IPS DF 6.9 (cell line): ENCODE results near the gene ARPC1A.
A peak's percentile ranks its signal among the peaks of the same experiment; 100 is the strongest.
"Not testable (repeated sequence)": the region's sequence is repeated elsewhere in the genome, so short reads cannot be mapped to it uniquely, and the experiment has no call there.

Source experiments
- DNase-seq: peaks from one replicate; pipeline ENCODE4 v3.0.0-alpha.2; 2013; ENCODE audit warnings: low read depth, low spot score
- H3K27ac ChIP-seq: one replicate; pipeline ENCODE4 v1.5.1; 2013; ENCODE audit warnings: low read length, control low read depth
- H3K27me3 ChIP-seq: 2 replicates; pipeline ENCODE4 v1.6.1; 2013; ENCODE audit warnings: mild to moderate bottlenecking, low read length; ENCODE audit not compliant: control insufficient read depth, insufficient read depth
- H3K36me3 ChIP-seq: 2 replicates; pipeline ENCODE4 v1.6.1; 2013; ENCODE audit warnings: low read length; ENCODE audit not compliant: control insufficient read depth, insufficient read depth
- H3K4me1 ChIP-seq: 2 replicates; pipeline ENCODE4 v1.6.1; 2013; ENCODE audit warnings: low read length; ENCODE audit not compliant: control insufficient read depth, insufficient read depth
- H3K4me3 ChIP-seq: 2 replicates; pipeline ENCODE4 v1.5.1; 2013; ENCODE audit warnings: mild to moderate bottlenecking, low read length
- H3K9me3 ChIP-seq: 2 replicates; pipeline ENCODE4 v1.6.1; 2013; ENCODE audit warnings: low read length, inconsistent platforms; ENCODE audit not compliant: control insufficient read depth, insufficient read depth
- WGBS: extraction: QIAGEN DNeasy Blood & Tissue Kit; methylation state at CpG from one replicate; pipeline ENCODE4 v1.1.7; 2013; ENCODE audit warnings: mixed read lengths, missing lambda C conversion rate; ENCODE audit not compliant: insufficient read length, insufficient coverage; 5-methylcytosine and 5-hydroxymethylcytosine counted together

Gene ARPC1A

DNA sequence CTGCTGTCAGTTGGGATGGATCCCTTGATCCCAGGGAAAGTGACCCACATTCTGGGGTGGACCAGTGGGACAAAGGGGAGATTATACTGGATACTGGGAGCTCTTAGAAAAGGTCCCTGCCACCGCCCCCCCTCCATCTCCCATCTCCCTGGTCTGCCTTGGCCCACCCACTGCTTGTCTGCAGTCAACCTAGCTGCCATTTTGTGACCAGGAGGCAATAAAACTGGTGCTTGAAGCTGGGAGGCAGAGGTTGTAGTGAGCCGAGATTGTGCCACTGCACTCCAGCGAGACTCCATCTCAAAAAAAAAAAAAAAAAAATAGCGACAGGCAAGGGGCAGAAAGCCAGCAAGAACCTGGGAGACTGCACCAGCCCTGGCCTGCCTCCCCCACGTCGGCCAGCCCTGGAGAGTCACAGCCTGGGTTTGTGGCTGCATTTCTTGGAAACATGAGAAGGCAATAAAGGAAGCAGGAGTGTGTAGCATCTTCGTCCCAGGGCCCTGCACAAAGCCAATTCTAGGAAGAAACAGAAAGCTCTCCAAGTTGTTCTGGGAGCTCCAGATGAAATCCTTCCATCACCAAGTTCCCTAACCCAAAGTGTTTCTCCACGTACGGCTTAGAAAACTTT is 44.2 kb downstream of the ARPC1A start:
- no CpG with 5 or more reads among the region's 9 CpGs for WGBS
- Histone ChIP-seq H3K36me3 (no peaks in the 10 kb centered on the region), H3K9me3 (no peaks in the 10 kb centered on the region), H3K4me3 (no peak overlapping the region), H3K27me3 (no peaks in the 10 kb centered on the region), H3K27ac (no peak overlapping the region), H3K4me1 (peaks cover 3% of the 10 kb centered on the region)
- DNase-seq = no peak

DNA sequence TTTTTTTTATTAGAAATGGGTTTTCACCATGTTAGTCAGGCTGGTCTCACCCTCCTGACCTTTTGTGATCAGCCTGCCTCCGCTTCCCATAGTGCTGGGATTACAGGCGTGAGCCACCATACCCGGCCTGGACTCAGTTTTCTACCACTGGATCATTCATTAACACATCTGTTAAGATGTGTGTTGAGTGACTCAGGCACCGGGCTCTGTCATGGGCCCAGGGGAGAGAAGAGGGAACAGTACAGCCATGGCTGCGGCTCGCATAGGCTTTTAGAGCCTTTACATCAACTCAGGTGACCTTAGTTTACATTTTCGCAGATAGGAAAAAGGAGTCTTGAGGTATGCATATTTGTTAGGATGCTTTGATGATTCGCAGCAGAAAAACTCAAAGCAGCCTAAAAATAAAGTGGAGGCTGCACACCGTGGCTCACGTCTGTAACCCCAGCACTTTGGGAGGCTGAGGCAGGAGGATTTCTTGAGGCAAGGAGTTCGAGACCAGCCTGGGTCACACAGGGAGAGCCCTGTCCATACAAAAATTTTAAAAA is 45.8 kb downstream of the ARPC1A start:
- Histone ChIP-seq H3K4me1 (peaks cover 3% of the 10 kb centered on the region), H3K27me3 (no peaks in the 10 kb centered on the region), H3K27ac (no peak overlapping the region), H3K9me3 (no peaks in the 10 kb centered on the region), H3K4me3 (no peak overlapping the region), H3K36me3 (no peaks in the 10 kb centered on the region)
- DNase-seq = no peak
- WGBS = no CpG with 5 or more reads among the region's 11 CpGs

DNA sequence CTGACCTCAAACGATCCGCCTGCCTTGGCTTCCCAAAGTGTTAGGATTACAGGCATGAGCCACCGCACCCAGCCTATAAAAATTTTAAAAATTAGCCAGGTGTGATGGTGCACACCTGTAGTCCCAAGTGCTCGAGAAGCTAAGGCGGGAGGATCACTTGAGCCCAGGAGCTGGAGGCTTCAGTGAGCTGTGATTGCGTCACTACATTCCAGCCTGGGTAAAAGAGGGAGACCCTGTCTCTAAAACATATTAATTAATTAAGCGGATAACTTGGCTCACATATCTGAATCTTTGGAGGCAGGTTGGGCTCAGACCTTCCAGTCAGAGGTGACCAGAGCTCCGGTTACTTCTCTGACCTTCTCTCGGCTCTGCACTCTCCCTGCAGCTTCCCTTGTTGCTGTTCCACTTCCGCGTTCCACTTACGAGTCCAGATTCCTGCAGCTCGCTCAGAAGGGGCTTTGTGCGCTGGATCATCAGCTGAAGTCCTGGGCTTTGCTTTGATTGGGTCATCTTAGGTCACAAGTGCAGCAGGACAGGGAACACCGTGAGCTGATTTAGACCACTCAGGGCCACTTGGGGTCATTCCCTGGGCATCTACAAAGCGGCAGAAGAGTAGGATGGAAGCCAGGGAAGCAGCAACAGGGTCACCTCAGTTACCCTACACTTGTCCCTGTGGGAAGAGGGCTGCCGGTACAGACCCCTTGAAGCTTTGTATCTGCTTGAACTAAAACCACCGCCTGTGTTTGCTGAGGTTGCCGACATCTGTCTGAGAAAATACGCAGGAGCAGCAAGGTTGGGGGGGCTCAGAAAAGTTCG is 46.8 kb downstream of the ARPC1A start:
- no peak for DNase-seq
- Histone ChIP-seq H3K4me1 (no peaks in the 10 kb centered on the region), H3K36me3 (no peaks in the 10 kb centered on the region), H3K27me3 (no peaks in the 10 kb centered on the region), H3K27ac (no peak overlapping the region), H3K9me3 (no peaks in the 10 kb centered on the region), H3K4me3 (no peak overlapping the region)
- no CpG with 5 or more reads among the region's 21 CpGs for WGBS

DNA sequence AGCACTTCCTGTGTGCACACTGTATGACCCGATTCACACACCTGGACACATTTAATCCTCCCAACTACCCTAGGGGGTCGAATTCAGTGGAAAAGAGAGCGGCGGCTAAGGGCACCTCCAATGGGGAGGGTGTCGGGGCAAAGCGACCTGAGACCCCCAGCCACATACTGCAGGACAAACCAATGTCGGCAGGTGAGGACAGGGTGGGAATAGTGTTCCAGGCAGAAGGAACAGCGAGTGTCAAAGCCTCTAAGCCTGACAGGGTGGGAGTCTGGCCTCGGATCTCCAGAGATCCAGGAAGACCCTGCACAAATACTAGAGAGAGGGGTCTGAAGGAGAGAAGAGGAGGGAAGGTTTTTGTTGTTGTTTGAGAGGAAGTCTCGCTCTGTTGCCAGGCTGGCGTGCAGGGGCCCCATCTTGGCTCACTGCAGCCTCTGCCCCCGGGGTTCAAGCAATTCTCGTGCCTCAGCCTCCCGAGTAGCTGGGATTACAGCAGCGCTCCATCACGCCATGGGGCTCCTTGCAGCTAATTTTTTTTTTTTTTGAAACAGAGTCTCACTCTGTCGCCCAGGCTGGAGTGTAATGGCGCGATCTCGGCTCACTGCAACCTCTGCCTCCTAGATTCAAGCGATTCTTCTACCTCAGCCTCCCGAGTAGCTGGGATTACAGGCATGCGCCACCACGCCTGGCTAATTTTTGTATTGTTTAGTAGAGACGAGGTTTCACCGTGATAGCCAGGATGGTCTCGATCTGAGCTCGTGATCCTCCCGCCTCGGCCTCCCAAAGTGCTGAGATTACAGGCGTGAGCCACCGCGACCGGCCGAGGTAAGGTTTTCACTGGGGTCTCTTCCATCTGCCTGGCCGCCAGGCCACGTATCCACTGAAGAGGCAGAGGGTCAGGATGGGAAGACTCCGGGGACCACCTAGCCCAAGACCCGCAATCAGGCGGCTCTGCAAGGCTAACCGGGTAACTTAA is 47.7 kb downstream of the ARPC1A start:
- no CpG with 5 or more reads among the region's 41 CpGs for WGBS
- H3K9me3 ChIP-seq = no peaks in the 10 kb centered on the region
- no peak overlapping the region for H3K27ac ChIP-seq
- no peaks in the 10 kb centered on the region for H3K27me3 ChIP-seq
- no peak for DNase-seq
- no peaks in the 10 kb centered on the region for H3K4me1 ChIP-seq
- no peaks in the 10 kb centered on the region for H3K36me3 ChIP-seq
- H3K4me3 ChIP-seq = peak overlapping the region; percentile 79; the same call in 1 of the 2 replicates

DNA sequence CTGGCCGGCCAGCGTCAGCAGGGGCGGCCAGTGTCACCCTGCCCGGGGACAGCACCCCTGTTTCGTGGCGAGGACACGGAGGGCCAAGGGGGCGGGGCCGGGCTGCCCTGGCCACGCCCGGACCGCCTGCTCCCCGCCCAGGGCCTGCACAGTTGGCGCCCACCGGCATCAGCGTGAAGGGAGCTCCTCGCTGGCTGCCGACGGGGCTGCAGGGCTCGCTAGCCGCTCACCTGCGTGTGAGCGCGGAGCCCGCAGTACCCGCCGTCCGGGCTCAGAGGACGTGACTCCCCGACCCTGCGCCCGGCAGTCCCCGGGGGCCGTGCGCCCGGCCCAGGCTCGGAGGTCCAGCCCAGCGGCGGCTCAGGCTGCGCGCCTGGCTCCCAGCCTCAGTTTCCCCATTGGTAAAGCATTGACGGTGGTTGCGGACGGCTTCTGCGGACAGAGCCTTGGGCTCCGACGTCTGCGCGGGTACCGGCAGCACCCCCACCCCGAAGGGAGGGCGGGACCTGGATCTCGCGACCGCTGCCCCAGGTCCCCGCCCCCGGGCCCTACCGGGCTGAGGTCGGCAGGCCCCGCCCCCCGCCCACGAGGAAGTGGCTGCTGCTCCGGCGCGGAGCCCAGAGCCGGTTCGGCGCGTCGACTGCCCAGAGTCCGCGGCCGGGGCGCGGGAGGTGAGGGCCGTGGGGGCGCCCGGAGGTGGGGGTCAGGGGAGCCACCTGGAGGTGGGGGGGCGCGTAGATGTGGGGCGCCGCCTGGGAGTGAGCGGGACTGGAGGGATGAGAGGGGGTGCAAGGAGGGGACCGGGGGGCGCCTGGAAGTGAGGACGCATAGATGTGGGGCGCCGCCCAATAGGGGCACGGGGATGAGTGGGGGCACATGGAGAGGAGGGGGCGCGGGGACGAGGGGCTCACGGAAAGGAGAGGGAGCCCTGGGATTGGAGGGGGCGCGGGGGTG is 48.7 kb downstream of the ARPC1A start, which contains the start of gene ARPC1B:
TSS of gene ARPC1B (plus strand) at position 620 of the 954 bp plus-strand sequence. CDS start 10,985 bp downstream, outside the sequence.
- no peak for DNase-seq
- Histone ChIP-seq H3K4me3 (peak within 1 kb of the TSS; percentile 79), H3K36me3 (no peaks in the 10 kb centered on the region), H3K4me1 (no peaks in the 10 kb centered on the region), H3K27me3 (no peaks in the 10 kb centered on the region), H3K9me3 (no peaks in the 10 kb centered on the region), H3K27ac (no peak within 1 kb of the TSS)
- no CpG with 5 or more reads among the region's 95 CpGs for WGBS

DNA sequence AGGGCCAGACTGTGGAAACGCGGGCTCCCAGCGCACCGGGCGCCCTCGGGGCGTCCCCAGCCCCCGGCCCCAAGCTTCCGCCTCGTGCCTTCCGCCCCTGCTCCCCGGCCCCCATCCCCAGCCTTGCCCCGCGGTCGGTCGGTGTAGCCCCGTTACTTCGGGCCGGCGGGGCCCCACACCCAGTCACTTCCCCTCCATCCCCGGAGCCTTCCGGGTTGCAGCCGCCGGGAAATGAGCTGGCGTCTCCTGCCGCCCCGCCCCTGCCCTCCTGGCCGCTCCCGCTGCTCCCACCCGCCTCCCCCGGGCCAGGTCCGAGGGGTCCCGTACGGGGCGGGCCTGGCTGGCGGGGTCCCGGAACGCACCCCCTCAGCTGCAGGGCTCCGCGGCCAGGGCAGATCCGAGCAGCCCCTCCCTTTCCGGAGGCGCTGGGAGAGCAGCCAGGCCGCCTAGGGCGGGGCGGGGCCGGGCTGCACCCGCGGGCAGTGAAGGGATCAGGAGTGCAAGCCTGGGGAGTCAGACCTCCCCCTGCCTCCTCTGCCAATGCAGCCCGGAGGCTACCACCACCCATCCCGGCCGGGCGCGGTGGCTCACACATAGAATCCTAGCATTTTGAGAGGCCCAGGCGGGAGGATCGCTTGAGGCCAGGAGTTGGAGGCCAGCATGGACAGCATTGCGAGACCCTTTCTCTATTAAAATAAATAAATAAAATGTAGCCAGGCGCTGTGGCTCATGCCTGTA is 49.5 kb downstream of the ARPC1A start:
- Histone ChIP-seq H3K4me1 (peaks cover 1% of the 10 kb centered on the region; the same call in 1 of the 2 replicates), H3K36me3 (no peaks in the 10 kb centered on the region), H3K27me3 (no peaks in the 10 kb centered on the region), H3K4me3 (peak overlapping the region; percentile 79), H3K9me3 (no peaks in the 10 kb centered on the region), H3K27ac (no peak overlapping the region)
- WGBS = no CpG with 5 or more reads among the region's 58 CpGs
- no peak for DNase-seq

DNA sequence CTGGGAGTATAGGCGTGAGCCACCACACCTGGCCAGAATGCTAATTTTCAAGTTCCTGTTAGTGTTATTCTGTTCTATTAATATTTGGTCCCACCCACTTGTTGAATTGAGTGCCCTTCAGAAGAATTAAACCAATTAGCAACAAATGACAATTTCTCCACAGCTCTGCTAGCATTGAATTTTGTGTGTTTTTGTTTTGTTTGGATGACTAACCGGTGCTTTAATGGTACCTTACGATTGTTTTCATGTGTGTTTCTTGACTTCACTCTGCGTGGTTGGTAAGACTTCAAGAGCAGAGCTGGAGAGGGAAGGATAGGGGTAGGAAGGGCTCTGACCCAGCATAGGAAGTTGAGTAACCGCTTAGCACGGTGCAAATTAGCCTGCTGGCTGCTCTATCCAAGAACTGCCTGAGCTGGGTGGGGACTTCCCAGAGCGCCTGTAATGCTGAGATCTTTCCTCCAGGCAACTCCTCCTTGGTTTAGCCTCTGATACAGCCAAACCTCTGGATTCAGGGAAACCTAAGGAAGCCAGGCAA is 53.4 kb downstream of the ARPC1A start:
- Histone ChIP-seq H3K9me3 (no peaks in the 10 kb centered on the region), H3K4me1 (peaks cover 3% of the 10 kb centered on the region), H3K36me3 (peaks cover 3% of the 10 kb centered on the region; the same call in 1 of the 2 replicates), H3K27ac (no peak overlapping the region), H3K27me3 (no peaks in the 10 kb centered on the region), H3K4me3 (no peak overlapping the region)
- WGBS = no CpG with 5 or more reads among the region's 7 CpGs
- no peak for DNase-seq

DNA sequence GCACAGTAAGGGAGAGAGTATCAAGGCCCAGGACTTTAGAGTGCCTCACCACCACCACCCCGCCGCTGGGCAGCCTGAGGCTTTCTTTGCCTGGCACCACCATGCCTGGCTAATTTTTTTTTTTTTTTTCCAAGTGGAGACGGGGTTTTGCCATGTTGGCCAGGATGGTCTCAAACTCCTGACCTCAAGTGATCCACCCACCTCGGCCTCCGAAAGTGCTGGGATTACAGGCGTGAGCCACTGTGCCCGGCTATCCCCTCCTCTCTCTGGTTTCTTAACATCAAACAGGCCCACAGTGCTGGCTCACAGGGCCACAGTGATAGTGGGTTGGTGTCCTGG is 54.0 kb downstream of the ARPC1A start:
- not testable (repeated sequence) for H3K4me3 ChIP-seq, H3K9me3 ChIP-seq, H3K4me1 ChIP-seq, H3K27ac ChIP-seq, DNase-seq, H3K27me3 ChIP-seq, H3K36me3 ChIP-seq
- no CpG with 5 or more reads among the region's 7 CpGs for WGBS
